Testis (tissue), 2 donors: Measurements from ENCODE around the gene PLCD4.

ENCODE experiments used
- POLR2A ChIP-seq: fragments of 450-650 bp; IDR thresholded peaks from one replicate; pipeline ENCODE4 v1.6.1; 2017; ENCODE audit warnings: antibody characterized with exemption, mild to moderate bottlenecking, moderate library complexity
- TF ChIP-seq, protein P1 (sequence below), 3 experiments: fragments of 450-650 bp in 2 of 3; fragments of 200-600 bp in 1 of 3; sonication (generic) in 1 of 3; IDR thresholded peaks; one replicate each; pipeline ENCODE4 v1.5.1; 2016 to 2019; ENCODE audit warnings: antibody characterized with exemption in 3 of 3, mild to moderate bottlenecking in 2 of 3, moderate library complexity in 1 of 3

DNA sequence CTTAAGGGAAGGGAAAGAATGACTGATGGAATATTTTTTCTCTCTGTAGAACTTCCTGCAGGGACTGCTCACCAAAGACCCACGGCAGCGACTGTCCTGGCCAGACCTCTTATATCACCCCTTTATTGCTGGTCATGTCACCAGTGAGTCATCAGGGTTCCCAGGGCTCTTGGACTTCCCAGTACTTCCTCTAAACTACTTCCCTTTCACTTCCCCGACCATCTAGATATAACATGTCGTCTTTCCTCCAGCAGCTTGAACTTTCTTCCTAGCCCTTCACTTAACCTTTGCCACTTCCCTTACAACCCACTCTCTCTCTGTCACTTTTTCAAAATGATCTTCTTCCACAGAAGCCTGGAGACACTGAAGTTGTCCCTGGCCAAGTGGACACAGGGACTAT, 71.4 kb downstream of the PLCD4 start:
- TF ChIP-seq, protein P1, sequence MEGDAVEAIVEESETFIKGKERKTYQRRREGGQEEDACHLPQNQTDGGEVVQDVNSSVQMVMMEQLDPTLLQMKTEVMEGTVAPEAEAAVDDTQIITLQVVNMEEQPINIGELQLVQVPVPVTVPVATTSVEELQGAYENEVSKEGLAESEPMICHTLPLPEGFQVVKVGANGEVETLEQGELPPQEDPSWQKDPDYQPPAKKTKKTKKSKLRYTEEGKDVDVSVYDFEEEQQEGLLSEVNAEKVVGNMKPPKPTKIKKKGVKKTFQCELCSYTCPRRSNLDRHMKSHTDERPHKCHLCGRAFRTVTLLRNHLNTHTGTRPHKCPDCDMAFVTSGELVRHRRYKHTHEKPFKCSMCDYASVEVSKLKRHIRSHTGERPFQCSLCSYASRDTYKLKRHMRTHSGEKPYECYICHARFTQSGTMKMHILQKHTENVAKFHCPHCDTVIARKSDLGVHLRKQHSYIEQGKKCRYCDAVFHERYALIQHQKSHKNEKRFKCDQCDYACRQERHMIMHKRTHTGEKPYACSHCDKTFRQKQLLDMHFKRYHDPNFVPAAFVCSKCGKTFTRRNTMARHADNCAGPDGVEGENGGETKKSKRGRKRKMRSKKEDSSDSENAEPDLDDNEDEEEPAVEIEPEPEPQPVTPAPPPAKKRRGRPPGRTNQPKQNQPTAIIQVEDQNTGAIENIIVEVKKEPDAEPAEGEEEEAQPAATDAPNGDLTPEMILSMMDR (IDR thresholded peaks at IDR 0.05), result no peak
- TF ChIP-seq POLR2A, result no peak
